Ishikawa (cell line): Measurements from ENCODE around the gene PSMF1.

Source experiments
- CEBPB ChIP-seq: IDR thresholded peaks from 2 replicates; pipeline ENCODE4 v1.6.1; 2012
- CREB1 ChIP-seq: IDR thresholded peaks from 2 replicates; pipeline ENCODE4 v1.6.1; 2012; ENCODE audit warnings: low read depth
- EGR1 ChIP-seq: IDR thresholded peaks from 2 replicates; pipeline ENCODE4 v1.6.1; 2012
- EP300 ChIP-seq: IDR thresholded peaks from 2 replicates; pipeline ENCODE4 v1.6.1; 2012; ENCODE audit warnings: borderline replicate concordance
- FOXM1 ChIP-seq: IDR thresholded peaks from 2 replicates; pipeline ENCODE4 v1.6.1; 2012; ENCODE audit warnings: low read depth, borderline replicate concordance
- MAX ChIP-seq: IDR thresholded peaks from 2 replicates; pipeline ENCODE4 v1.6.1; 2012
- NFIC ChIP-seq: IDR thresholded peaks from 2 replicates; pipeline ENCODE4 v1.6.1; 2012
- RAD21 ChIP-seq: IDR thresholded peaks from 2 replicates; pipeline ENCODE4 v1.6.1; 2012; ENCODE audit warnings: low read depth
- REST ChIP-seq: IDR thresholded peaks from 2 replicates; pipeline ENCODE4 v1.6.1; 2012; ENCODE audit warnings: low read depth, mild to moderate bottlenecking
- TAF1 ChIP-seq: IDR thresholded peaks from 2 replicates; pipeline ENCODE4 v1.6.1; 2012; ENCODE audit warnings: low read depth, mild to moderate bottlenecking
- TCF12 ChIP-seq: IDR thresholded peaks from 2 replicates; pipeline ENCODE4 v1.6.1; 2012; ENCODE audit warnings: low read depth
- TEAD4 ChIP-seq: IDR thresholded peaks from 2 replicates; pipeline ENCODE4 v1.6.1; 2012
- USF1 ChIP-seq: IDR thresholded peaks from 2 replicates; pipeline ENCODE4 v1.6.1; 2012
- YY1 ChIP-seq: IDR thresholded peaks from 2 replicates; pipeline ENCODE4 v1.6.1; 2012; ENCODE audit warnings: low read depth
- ZBTB7A ChIP-seq: IDR thresholded peaks from 2 replicates; pipeline ENCODE4 v1.6.1; 2012; ENCODE audit warnings: low read depth

PSMF1 gene

GRCh38 chr20:1083431-1084080, 34.8 kb upstream of the PSMF1 start:
- no peak for TF ChIP-seq FOXM1
- no peak for TF ChIP-seq CEBPB
- TF ChIP-seq RAD21, result no peak
- TF ChIP-seq TEAD4, result no peak
- no peak for TF ChIP-seq CREB1
- TF ChIP-seq EGR1, result no peak
- TF ChIP-seq EP300, result no peak
- no peak for TF ChIP-seq REST
- TF ChIP-seq MAX, result no peak
- no peak for TF ChIP-seq USF1
- TF ChIP-seq TCF12, result no peak
- TF ChIP-seq TAF1, result no peak
- no peak for TF ChIP-seq YY1
- TF ChIP-seq ZBTB7A, result no peak
- TF ChIP-seq NFIC, result no peak

- TF ChIP-seq EP300 (no peak), NFIC (no peak), REST (no peak), USF1 (no peak), YY1 (no peak), CEBPB (no peak), TEAD4 (no peak), FOXM1 (no peak), ZBTB7A (no peak), TAF1 (no peak), RAD21 (no peak), TCF12 (no peak), EGR1 (no peak), CREB1 (no peak)
Observed at GRCh38 chr20:1085492-1086276, 32.7 kb upstream of the PSMF1 start.

GRCh38 chr20:1086277-1087213, 31.9 kb upstream of the PSMF1 start:
- TF ChIP-seq TCF12 (no peak), NFIC (no peak), REST (no peak), YY1 (no peak), CREB1 (no peak), TEAD4 (no peak), EP300 (no peak), ZBTB7A (no peak), TAF1 (no peak), CEBPB (no peak), FOXM1 (no peak), EGR1 (no peak), USF1 (no peak), MAX (no peak), RAD21 (no peak)
